Activated CD4-positive, CD25-positive, alpha-beta regulatory T cell (primary cell): ENCODE results near the gene NFATC4.
"Not testable (repeated sequence)": the region's sequence is repeated elsewhere in the genome, so short reads cannot be mapped to it uniquely, and the experiment has no call there.

Experiments
- DNase-seq, 4 experiments: peaks; one replicate each; lab custom pipeline; 2025; lab: John Stamatoyannopoulos, UW

The NFATC4 gene

DNA sequence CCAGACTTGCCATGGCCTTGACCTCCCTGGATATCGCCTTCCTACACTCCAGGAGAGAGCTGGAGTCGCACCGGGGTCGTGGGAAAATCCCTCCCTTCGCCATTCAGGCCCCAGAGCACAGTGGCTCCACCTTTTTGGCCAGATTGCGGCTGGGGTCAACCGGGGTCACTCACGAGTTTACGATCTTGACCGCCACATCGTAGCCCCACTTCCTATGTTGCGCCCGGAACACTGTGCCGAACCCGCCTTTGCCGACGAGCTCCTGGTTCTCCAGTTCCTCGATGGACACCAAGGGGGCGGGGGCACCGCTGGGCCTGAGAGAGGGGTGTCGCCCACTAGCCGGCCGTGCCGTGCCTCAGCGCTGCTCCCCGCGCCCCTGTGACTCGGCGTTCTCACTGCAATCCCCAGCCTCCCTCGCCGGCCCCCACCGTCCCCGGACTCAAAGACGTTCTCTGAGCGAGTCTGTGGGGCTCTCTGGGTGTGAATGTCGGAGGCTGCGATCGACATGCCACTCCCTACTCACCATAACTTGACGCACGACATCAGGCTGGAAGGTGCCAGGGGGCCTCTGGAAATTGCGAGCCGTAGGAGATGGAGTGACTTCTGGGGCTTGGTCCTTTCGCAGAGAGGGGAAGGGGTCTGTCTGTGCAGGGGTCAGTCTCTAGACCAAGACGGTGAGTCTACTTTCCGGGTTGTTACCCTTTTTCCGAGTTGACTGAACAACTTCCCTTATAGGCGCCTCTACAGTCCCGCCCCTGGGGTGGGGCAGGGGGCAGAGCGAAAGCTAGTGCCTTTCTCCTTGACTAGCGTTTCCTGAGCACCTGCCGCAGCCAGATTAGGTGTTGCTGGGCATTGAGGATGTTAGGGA lies 28.5 kb upstream of the NFATC4 start, which contains the start of gene RIPK3:
Gene RIPK3, minus strand, starts transcription at position 708 of the 868 bp plus-strand sequence. Its CDS starts 165 bp downstream, at position 543.
- DNase-seq = peak; percentile 35 to 58 (median 42)

DNA sequence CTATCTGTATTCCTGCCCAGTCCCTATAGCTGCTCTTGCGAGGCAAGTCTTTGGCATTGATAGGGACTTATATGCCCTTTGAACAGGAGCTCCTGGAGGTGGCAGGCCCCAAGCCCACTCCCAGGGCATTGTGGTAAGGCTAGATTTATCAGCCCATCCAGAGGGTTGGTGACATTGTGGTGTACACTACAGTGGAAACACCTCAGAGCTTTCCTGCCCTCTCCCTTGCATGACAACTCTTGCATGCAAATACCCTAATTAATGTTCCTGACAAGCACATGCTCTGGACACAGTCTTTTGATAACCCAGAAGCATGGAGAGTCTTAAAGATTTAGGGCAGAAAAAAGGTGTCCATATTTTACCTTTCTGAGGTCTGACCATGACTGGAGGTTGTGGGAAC lies 27.4 kb upstream of the NFATC4 start:
- DNase-seq = no peak

DNA sequence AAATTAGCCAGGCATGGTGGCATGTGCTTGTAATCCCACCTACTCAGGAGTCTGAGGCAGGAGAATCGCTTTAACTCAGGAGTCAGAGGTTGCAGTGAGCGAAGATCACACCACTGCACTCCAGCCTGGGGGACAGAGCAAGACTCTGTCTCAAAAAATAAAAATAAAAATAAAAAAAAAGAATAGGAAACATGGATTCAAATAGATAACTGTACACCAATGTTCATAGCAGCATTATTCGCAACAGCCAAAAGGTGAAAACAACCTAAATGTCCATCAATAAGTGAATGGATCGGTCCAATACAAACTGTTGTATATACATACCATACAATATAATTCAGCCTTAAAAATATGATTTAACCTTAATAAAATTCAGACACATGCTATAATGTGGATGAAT lies 25.1 kb upstream of the NFATC4 start:
- no peak for DNase-seq

DNA sequence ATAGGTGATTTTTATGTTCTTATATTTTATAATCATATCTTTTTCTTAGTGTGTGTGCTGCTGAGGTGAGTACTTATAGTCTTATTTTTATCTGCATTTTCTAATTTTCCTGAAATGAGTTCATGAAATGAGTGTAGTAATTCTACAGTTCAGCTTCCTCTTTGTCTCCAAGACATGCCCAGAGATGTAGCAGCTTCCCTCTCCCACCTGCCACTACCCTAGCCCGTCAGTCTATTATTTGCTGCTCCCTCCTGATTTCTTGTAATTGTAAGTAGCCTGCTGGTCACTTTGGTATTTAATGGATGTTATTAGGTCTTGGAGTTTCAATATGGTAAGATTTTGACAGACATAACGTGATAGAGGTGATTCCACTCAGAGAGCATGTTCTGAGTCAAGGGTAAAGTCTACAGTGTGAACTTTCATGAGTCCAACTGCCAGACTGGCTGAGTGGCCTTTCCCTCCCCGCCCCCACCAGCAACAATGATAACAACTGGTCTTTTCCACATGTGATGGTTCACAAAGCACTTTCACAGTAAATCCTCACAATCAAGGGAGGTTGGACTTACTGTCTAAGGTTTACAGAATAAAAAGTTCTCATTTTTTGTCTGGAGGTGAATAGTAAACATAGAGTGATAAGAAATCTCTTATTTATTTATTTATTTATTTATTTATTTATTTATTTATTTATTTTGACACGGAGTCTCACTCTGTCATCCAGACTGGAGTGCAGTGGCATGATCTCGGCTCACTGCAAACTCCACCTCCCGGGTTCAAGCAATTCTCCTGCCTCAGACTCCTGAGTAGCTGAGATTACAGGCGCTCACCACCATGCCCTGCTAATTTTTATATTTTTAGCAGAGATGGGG lies 24.0 kb upstream of the NFATC4 start:
- no peak for DNase-seq

DNA sequence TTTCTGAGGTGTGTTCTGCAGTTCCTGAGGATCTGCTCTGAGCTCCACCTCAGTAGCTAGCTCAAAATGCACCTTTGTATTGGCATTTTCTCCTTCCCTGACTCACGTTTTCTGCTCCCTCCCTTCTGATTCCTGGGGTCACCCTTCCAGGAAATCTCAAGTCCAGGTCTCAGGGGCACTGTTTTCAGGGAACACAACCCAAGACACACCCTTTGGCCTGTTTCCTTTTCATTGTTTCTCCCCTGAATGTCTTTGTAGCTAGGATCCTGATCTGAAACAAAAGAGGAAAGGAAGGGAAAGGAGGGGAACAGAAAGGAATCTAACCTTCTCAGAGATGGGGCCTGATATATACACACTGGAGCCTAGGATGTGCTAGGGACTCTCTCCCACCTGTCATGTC lies 20.9 kb upstream of the NFATC4 start:
- DNase-seq = no peak

DNA sequence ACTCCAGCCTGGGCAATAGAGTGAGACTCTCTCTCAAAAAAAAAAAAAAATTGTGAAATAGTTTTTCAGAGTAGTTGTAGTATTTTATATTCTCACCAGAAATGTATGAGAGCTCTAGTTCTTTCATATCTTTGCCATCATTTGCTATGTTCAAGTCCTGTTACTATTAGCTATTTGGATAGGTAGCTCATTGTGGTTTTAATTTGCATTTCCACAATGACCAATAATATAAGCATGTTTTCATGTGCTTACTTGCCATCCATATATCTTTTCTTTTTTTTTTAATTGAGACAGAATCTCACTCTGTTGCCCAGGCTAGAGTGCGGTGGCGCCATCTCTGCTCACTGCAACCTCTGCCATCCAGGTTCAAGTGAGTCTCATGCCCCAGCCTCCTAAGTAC lies 19.8 kb upstream of the NFATC4 start:
- no peak for DNase-seq

DNA sequence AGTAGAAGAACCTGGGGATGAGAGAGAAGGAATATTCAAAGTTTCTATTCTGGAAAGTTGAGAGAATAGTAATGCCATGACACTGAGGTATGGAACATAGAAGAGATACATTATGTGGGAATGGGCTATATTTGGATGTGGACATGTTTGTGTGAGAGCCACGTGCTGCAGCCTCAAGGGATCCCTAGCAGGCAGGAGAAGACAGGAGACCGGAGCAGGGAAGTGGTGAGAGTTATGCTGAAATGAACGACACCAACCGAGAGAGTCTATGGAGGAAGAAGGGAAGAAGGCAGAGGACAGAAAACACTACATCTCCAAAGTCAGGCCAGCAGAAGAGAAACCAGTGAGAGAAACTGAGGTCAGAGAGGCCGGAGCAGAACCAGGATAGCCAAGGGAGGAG lies 18.2 kb upstream of the NFATC4 start:
- DNase-seq = no peak

DNA sequence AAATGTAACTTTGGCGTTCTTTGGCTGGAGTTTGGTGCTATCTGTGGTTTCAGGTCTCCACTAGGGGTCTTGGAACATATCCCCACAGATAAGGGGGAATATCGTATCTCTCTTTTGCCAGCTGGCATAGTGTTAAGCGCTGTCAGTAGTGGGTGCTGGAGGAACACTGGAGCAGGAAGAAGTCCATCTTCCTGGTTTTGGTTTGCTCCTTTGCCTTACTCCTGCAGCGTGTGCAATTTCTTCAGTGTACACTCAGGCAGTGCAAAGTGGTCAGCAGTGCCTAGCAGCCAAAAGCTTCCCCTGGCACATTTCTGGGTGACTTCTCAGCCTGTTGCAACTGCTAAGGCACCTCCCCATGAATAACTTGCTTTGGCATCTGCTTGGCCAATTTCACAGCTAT lies 16.5 kb upstream of the NFATC4 start:
- DNase-seq = no peak

DNA sequence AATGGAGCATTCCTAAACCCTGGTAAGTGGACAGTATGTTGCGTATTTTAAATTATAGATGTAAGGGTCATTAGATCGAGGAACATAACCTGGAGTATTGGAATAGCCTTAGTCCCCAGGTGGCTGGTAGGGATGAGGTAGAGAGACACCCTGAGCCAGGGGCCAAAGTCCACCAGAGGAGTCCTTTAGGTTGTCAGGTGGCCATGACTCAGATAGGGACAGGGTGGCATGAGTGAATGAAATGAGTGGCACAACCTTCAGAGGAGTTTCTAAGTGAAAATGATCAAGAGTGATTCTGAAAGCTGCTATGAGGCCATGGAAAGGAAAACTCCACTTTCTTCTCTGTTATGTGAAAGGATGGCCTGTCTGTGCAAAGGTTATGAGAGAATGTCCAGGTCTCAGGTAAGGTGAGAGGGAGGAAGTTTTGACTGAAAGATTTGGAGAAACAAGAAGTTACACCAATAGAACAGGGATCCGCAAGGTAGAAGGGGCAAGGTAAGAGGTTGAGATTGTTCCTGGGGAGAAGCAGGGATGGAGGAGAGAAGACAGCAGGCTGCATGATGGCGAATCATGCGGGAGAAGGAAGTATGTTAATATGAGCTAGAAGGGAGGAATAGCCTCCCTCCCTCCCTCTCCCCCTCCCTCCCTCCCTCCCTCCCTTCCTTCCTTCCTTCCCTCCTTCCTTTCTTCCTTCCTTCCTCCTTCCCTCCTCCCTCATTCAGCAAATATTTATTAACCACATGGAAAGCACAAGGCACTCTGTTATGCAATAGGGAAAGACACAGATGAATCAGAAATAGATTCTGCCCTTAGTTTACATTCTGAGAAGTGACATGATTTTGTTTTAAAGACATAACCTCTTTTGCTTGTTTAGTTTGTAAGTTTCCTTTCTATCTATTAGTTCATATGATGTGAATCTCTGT lies 14.2 kb upstream of the NFATC4 start:
- no peak for DNase-seq

DNA sequence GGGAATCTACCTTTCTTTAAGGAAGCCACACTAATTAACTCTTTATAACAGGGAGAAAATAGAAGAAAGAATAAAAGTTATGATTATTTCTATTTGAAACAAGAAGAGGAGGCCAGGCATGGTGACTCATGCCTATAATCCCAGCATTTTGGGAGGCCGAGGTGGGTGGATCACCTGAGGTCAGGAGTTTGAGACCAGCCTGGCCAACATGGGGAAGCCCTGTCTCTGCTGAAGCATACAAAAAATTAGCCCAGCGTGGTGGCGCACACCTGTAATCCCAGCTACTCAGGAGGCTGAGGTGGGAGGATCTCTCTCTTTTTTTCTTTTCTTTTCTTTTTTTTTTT lies 13.5 kb upstream of the NFATC4 start:
- DNase-seq = not testable (repeated sequence)

DNA sequence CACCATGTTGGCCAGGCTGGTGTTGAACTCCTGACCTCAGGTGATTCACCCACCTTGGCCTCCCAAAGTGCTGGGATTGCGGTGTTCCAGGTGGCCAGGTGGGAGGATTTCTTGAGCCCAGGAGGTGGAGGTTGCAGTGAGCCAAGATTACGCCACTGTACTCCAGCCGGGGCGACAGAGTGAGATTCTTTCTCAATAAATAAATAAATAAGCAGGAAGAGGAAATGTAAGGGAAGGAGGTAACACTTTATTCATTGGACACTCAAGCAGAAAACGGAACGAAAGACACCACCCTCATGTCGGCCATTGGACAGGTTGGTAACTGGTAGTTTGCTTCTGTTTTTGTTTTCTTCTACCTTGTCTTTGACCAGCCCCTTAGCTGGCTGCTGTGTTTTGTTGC lies 13.0 kb upstream of the NFATC4 start:
- DNase-seq = no peak

DNA sequence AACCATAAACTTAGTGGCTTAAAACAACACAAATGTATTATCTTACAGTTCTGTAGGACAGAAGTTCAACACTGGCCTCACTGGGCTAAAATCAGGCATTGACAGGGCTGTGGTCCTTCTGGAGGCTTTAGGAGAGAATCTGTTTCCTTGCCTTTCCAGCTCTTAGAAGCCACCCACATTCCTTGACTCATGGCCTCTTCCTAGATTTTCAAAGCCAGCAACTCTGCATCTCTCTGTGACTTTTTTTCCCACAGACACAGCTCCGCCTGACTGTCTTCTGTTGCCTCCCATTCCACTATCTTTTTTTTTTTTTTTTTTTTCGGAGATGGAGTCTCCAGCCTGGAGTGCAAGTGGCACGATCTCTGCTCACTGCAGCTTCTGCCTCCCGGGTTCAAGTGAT lies 11.8 kb upstream of the NFATC4 start:
- DNase-seq = no peak

DNA sequence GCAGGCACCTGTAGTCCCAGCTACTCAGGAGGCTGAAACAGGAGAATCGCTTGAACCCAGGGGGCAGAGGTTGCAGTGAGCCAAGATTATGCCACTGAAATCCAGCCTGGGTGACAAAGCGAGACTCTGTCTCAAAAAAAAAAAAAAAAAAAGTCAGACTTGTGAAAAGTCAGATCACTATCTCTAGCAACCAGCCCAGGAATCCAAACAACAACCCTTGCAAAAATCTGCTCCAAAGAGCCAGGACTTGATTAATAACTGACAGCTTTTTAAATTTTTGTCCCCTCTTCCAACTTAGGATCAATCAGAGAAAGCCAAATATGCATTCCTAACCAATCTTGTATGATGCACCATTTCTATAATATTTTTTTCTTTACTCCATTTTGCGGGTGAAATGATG lies 7.7 kb upstream of the NFATC4 start:
- no peak for DNase-seq

DNA sequence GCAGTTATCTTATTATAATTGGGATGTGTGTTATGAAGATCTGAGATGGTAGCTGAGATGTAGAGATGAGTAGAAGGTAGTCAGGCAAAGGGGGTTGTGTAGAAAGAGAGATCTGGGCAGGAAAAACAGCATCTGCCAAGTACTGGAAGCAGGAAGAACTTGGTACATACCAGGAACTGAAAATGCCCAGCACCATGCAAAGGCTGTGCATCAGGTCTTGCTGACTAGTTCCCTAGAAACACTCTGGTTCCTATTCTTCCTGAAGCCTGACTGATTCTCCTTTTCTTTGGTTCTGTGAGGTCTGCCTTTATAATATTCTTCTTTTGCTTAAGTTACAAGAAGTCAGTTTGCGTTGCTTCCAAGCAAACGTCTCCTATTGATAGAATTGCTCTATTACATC lies 6.7 kb upstream of the NFATC4 start:
- DNase-seq = no peak

DNA sequence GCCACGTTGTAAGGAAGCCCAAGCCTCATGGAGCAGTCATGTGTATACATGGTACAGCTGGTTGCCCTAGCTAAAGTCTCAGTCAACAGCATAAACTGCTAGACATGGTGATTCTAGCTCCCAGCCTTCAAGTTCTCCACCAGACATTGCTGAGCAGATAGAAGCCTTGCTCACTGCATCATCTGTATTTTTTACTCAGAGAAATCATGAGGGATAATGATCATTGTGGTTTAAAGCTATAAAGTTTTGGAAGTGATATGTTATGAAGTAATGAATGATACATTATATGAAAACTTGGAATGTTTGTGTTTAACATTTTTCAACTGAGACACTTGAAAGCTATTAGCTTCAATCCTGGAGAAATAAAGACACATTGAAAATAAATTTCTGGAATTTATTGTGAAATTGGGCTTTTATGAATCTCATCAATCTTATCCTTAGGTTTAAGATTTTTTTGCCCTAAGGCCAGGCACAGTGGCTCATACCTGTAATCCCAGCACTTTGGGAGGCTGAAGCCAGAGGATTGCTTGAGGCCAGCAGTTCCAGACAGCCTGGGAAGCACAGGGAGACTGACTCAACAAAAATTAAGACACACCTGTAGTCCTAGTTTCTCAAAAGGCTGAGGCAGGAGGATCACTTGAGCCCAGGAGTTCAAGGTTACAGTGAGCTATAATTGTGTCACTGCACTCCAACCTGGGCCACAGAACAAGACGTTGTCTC lies 5.6 kb upstream of the NFATC4 start:
- no peak for DNase-seq

DNA sequence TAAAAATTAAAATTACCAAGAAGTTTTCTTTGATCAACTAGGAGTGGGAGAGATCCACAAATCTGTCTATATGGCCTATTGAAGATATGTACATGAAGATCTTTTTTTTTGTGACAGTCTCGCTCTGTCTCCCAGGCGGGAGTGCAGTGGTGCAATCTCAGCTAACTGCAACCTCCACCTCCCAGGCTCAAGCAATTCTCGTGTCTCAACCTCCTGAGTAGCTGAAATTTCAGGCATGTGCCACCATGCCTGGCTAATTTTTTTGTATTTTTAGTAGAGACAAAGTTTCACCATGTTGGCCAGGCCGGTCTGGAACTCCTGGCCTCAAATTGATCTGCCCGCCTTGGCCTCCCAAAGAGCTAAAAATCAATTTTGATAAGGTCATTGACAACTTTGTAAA lies 4.6 kb upstream of the NFATC4 start:
- DNase-seq = no peak

DNA sequence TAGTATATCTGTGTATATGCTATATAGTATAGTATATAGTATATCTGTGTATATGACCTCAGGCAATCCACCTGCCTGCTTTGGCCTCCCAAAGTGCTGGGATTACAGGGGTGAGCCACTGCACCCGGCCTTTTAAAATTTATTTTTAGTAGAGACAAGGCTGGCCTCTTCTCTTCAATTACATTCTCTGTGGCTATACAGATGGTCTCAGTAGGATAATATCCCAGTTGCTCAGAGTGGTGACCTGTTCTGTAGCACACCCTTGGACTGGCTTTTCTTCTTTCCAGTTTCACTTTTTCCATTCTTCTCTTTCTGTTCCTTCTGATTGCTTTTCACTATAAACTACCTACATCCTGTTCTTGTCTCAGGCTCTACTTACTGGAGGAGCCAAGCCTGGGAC lies 3.1 kb upstream of the NFATC4 start:
- DNase-seq = no peak

DNA sequence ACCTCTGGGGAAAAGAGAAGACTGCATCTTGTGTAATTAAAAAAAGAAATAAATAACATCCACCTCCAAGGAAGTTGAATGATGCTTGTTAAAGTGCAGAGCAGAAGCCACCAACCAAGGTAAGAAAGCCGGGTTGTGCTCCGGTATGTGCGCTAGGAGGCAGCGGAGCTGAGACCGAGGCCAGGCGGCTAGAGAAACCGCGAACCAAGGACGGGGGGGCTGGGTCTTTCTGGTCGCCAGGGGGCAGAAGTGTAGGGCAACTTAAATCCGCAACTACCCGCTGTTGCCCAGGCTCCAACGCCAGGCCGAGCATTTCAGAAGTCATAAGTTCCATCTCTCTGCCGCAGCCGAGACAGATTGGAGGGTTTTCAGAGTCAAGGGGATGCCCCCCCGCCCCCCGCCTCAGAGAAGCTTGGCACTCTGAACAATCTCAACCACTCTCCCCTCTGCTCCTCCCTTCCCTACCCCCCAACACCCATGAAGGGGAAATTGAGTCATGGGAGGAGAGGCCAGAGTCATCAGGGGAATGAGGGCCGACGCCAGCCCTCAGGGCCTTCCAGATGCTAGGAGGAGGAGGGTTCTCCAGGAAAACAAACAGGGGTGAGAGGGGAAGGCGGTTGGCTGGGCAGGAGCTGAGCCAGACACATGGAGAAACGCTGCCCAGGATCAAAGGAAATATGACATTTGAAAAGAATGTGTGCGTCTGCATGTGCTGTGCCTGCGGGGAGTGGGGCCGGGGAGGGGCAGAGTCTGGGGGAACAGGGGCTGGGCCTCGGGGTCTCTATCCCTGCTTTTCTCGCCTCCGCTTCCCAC lies 2.2 kb upstream of the NFATC4 start:
- peak in 3 of 4 experiments; percentile 28 to 44 (median 35) for DNase-seq

DNA sequence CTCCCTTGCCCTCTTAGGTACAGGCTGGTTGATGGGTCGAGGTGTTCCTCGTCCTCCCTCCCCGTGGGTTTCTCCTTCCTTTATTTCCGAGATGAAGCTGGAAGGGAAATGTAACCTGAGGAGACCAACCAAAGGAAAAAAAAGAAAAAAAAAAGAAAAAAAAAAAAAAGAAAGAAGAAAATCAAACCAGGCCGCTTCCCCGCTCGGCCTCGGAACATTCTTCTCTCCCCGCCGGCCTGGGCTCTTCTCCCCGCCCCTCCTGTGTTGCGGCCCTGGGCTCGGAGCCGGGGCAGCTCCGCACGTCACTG lies 1.6 kb upstream of the NFATC4 start:
- no peak for DNase-seq

DNA sequence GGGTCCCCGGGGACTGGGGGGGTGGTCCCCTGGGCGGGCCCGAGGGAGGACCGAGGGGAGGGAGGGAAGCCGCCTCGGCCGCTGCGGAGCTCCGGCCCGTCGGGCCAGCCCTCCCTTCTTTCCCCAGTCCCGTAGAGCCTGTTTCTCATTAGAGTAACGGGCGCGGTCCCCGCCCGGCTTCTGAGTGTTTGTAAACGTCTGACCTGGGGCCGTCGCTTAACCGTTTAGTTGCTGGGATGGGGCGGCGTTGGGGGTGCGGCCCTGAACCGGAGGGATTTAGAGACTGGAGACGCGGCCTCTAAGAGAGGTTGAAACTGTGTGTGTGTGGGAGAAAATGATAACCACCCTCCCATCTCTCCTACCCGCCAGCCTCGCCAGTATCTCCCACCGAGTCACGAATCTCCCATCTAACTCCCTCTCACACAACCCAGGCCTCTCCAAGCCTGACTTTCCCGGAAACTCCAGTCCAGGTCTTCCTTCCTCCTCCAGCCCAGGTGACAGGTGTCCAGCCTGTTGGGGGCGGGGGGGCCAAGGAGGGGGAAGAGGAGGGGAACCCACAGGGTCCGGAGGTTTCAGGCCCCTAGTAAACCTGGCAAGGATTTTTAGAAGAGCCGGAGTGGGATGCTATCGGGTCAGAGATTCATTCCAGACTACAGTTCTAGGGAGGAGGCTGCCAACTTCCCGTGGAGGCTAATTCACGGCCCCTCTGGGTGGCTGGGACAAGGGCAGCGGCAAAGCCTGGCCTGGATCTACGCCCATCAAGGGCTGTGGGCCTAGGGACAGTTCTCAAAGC lies 1.1 kb upstream of the NFATC4 start:
- DNase-seq = no peak
